Mammary epithelial cell (primary cell): ENCODE data around the gene LCE1B.

Experiments used
- CTCF ChIP-seq, 2 donors: IDR thresholded peaks in 1 of 2; conservative IDR thresholded peaks in 1 of 2; 2 replicates each; pipeline ENCODE4 v1.5.1; 2011 to 2012; ENCODE audit warnings: inconsistent platforms in 2 of 2, low read length in 2 of 2, mild to moderate bottlenecking in 2 of 2, control low read depth in 1 of 2, low read depth in 1 of 2; ENCODE audit not compliant: insufficient read depth in 1 of 2; ENCODE audit errors: extremely low read depth in 1 of 2
- EZH2 ChIP-seq: IDR thresholded peaks from 2 replicates; pipeline ENCODE4 v1.6.1; 2012; ENCODE audit warnings: low read length, inconsistent platforms, borderline replicate concordance

GRCh38 chr1:152824964-152825363, 13.2 kb downstream of the LCE1B start:
- TF ChIP-seq CTCF (conservative IDR thresholded peaks at IDR 0.05 in 1 of 2, IDR thresholded peaks at IDR 0.05 in 1 of 2; ENCODE audit: extremely low read depth in 1 of 2, insufficient read depth in 1 of 2, low read depth in 1 of 2, low read length in 2 of 2) (no peak), EZH2 (no peak)
